Osteocyte (in vitro differentiated cells): ENCODE data around the gene IFT27. TPM values are rescaled to one million over a fixed set of nuclear protein-coding genes. Genes with fewer than 3 reads are reported as not detected.
A peak's percentile ranks its signal among the peaks of the same experiment; 100 is the strongest.

Experiments used
- DNase-seq: peaks from one replicate; pipeline ENCODE4 v3.0.0; 2021; ENCODE audit warnings: mixed read lengths; ENCODE audit not compliant: unreplicated experiment; ENCODE audit errors: extremely low spot score
- H3K27ac Mint-ChIP-seq: one replicate; pipeline ENCODE4 v1.8.0; 2021; ENCODE audit warnings: mild to moderate bottlenecking, mixed read lengths; ENCODE audit not compliant: unreplicated experiment
- H3K27me3 Mint-ChIP-seq: one replicate; pipeline ENCODE4 v1.8.0; 2021; ENCODE audit warnings: mixed read lengths; ENCODE audit not compliant: unreplicated experiment
- H3K36me3 Mint-ChIP-seq: one replicate; pipeline ENCODE4 v1.8.0; 2021; ENCODE audit warnings: mixed read lengths; ENCODE audit not compliant: unreplicated experiment
- H3K4me1 Mint-ChIP-seq: one replicate; pipeline ENCODE4 v1.8.0; 2021; ENCODE audit warnings: mixed read lengths; ENCODE audit not compliant: unreplicated experiment
- H3K4me3 Mint-ChIP-seq: one replicate; pipeline ENCODE4 v1.8.0; 2021; ENCODE audit warnings: mild to moderate bottlenecking, moderate library complexity, mixed read lengths; ENCODE audit not compliant: unreplicated experiment
- H3K9me3 Mint-ChIP-seq: one replicate; pipeline ENCODE4 v1.8.0; 2021; ENCODE audit warnings: mixed read lengths; ENCODE audit not compliant: unreplicated experiment
- CTCF ChIP-seq: fragments of 200-600 bp; sonication (generic); IDR thresholded peaks from 2 replicates; pipeline ENCODE4 v1.5.0; 2021; ENCODE audit warnings: antibody characterized with exemption, mild to moderate bottlenecking, moderate library complexity
- total RNA-seq: library from RNA; stranded (reverse); gene quantifications from 2 replicates; pipeline ENCODE4 v1.2.1, GENCODE V29; 2021

IFT27 gene
- total RNA-seq, 1 donor from 2014 or later = 36.9 TPM

- H3K4me1 Mint-ChIP-seq = peaks cover 5% of the 10 kb centered on the region
- H3K4me3 Mint-ChIP-seq = no peak overlapping the region
- peaks cover 7% of the 10 kb centered on the region for H3K36me3 Mint-ChIP-seq
- TF ChIP-seq CTCF = no peak
- no peak for DNase-seq
- no peak overlapping the region for H3K27ac Mint-ChIP-seq
- H3K27me3 Mint-ChIP-seq = no peaks in the 10 kb centered on the region
- H3K9me3 Mint-ChIP-seq = no peaks in the 10 kb centered on the region
These were observed 6.1 kb downstream of the IFT27 start for GRCh38 chr22:36769541-36770512.

DNA sequence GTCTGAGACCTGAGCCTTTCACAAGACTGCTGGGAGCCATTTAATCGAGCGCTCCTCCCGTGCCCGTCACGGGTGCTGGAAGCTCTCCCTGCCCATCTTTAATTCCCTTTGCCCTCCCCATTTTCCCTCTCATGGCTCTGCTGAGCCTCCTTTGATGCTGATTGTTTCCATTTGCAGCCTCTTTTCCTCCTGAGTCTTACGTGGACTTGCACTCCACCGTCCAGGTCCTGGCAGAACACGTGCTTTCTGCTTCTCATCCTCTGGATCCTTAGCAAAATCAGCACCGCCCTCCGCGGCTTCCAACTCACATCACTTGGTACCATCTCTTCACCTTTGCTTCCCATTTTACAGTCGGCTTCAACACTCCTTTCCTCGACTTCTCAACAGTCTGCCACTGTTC, 7.3 kb downstream of the IFT27 start:
- H3K9me3 Mint-ChIP-seq = no peaks in the 10 kb centered on the region
- no peak overlapping the region for H3K4me3 Mint-ChIP-seq
- H3K4me1 Mint-ChIP-seq = no peaks in the 10 kb centered on the region
- peak; percentile 66 for DNase-seq
- peaks cover 7% of the 10 kb centered on the region for H3K36me3 Mint-ChIP-seq
- TF ChIP-seq CTCF = no peak
- no peaks in the 10 kb centered on the region for H3K27me3 Mint-ChIP-seq
- H3K27ac Mint-ChIP-seq = no peak overlapping the region

DNA sequence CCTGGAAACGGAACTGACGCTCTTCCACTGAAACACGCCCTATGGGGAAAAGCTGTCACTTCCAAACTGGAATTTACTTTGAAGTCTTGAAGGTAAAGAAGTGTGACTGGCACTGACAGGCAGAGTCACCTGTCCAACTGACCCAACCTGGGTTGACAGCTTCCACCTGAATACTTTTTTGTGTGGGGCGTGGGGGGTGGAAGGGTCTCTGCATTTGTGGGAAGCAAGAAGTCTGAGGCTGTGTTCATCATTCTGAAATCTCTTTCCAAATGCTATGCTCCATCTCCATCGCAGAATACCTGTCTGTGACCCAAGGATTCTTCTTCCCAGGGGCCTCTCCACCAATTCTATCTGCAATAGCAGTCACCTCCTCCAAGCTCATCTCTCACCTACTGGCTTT, 7.8 kb downstream of the IFT27 start:
- Mint-ChIP-seq H3K4me1 (no peaks in the 10 kb centered on the region), H3K9me3 (no peaks in the 10 kb centered on the region), H3K4me3 (no peak overlapping the region), H3K27me3 (no peaks in the 10 kb centered on the region), H3K36me3 (peaks cover 7% of the 10 kb centered on the region), H3K27ac (no peak overlapping the region)
- DNase-seq = peak; percentile 54
- no peak for TF ChIP-seq CTCF

GRCh38 chr22:36767035-36767775, 8.7 kb downstream of the IFT27 start:
- peak; percentile 66 for DNase-seq

More at GRCh38 chr22:36767035-36767775, 8.7 kb downstream of the IFT27 start:
- H3K9me3 Mint-ChIP-seq = no peaks in the 10 kb centered on the region
- no peak overlapping the region for H3K27ac Mint-ChIP-seq
- no peak for TF ChIP-seq CTCF
- no peaks in the 10 kb centered on the region for H3K27me3 Mint-ChIP-seq
- no peak overlapping the region for H3K4me3 Mint-ChIP-seq
- no peaks in the 10 kb centered on the region for H3K4me1 Mint-ChIP-seq
- peaks cover 7% of the 10 kb centered on the region for H3K36me3 Mint-ChIP-seq
